T1000 (cell line): Measurements from ENCODE around the gene TXNDC15.
A peak's percentile ranks its signal among the peaks of the same experiment; 100 is the strongest.
"Not testable (repeated sequence)": the region's sequence is repeated elsewhere in the genome, so short reads cannot be mapped to it uniquely, and the experiment has no call there.

Experiments used
- DNase-seq: peaks from one replicate; lab custom pipeline; 2025; ENCODE audit warnings: mixed read lengths; lab: John Stamatoyannopoulos, UW

TXNDC15 gene

GRCh38 chr5:134878403-134878802, 4.2 kb downstream of the TXNDC15 start:
- no peak for DNase-seq

DNA sequence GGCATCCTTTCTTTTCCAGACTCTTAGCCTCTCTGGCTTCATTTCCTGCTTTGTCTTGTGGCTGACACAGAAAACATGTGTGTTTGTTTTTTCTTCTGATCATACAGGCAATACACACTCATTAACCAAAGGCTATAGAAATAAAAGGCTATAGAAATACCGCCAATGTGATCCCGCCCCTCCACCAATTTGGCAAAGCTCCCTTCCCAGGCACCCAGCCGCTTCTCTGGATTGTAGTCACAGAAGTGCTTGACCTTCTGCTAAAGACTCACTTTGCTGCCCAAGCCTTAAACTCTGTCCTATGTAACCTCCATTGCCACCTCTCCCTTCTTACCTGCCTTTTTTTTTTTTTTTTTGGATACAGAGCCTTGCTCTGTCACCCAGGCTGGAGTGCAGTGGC, 5.3 kb downstream of the TXNDC15 start:
- no peak for DNase-seq

GRCh38 chr5:134880937-134881336, 6.8 kb downstream of the TXNDC15 start:
- DNase-seq, result not testable (repeated sequence)

GRCh38 chr5:134881711-134882110, 7.5 kb downstream of the TXNDC15 start:
- not testable (repeated sequence) for DNase-seq

- DNase-seq, result no peak
These were observed 13.5 kb downstream of the TXNDC15 start for GRCh38 chr5:134887593-134888159.

DNA sequence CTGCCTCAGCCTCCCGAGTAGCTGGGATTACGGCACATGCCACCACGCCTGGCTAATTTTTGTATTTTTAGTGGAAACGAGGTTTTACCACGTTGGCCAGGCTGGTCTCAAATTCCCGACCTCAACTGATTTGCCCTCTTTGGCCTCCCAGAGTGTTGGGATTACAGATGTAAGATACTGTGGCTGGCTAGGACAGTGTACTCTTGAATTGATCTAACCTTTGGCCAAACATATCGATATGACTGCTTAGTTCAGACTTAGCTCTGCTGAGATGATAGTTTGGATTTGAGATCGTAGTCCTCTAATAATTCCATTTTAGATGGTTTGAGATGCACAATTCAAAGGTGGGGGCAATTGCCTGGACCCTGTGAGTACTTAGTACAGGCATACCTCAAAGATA, 15.2 kb downstream of the TXNDC15 start:
- DNase-seq, result no peak

DNA sequence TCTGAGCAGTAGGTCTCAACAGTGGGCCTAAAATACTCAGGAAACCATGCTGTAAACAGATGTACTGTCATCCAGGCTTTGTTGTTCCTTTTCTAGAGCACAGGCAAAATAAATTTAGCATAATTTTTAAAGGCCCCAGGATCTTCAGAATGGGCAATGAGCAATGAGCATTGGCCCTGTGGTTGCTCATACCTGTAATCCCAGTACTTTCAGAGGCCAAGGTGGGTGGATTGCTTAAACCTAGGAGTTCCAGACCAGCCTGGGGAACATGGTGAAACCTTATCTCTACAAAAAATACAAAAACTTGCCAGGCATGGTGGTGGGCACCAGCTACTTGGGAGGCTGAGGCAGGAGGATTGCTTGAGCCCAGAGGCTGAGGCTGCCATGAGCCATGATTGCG, 17.3 kb downstream of the TXNDC15 start:
- DNase-seq, result no peak

GRCh38 chr5:134892282-134892681, 18.1 kb downstream of the TXNDC15 start:
- DNase-seq, result no peak

- no peak for DNase-seq
These were observed 18.8 kb downstream of the TXNDC15 start for GRCh38 chr5:134892926-134893325.

- DNase-seq, result no peak
These were observed 19.8 kb downstream of the TXNDC15 start for GRCh38 chr5:134893748-134894505.

- no peak for DNase-seq
These were observed 28.1 kb downstream of the TXNDC15 start for GRCh38 chr5:134902071-134902801.

DNA sequence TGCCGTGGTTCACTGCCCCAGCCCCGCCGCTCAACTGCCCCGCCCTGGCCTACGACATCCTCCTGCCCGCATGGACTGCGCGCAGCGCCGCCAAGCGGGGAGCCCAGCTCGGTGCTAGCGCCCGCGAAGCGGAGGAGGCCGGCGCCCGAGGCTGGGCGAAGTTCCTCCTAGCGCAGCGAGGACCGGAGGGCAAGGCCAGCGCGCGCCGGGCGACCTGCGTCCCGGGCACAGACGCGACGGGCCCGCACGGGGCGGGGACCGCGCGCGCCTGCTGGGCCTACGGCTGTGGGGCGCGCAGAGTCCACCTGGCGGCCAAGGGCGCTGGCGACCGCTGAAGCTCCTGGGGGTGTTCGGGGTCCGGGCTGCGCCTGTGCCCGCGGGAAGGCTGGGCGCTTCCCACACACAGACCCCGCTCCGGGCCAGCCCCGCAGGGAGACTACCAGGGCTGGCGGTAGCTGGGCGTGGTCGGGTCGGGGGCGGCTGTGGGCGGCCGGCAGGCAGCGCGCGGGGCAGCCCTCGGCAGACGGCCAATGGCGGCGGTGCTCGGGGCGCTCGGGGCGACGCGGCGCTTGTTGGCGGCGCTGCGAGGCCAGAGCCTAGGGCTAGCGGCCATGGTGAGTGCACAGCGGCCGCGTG, 30.6 kb downstream of the TXNDC15 start, which contains the start of gene PCBD2:
Gene PCBD2, plus strand, starts transcription at position 522 of the 636 bp plus-strand sequence. Its CDS starts 9 bp downstream, at position 531.
- peak; percentile 86 for DNase-seq

GRCh38 chr5:134905246-134905996, 31.2 kb downstream of the TXNDC15 start:
- peak; percentile 46 for DNase-seq

- no peak for DNase-seq
These were observed 32.6 kb downstream of the TXNDC15 start for GRCh38 chr5:134906811-134907210.

DNA sequence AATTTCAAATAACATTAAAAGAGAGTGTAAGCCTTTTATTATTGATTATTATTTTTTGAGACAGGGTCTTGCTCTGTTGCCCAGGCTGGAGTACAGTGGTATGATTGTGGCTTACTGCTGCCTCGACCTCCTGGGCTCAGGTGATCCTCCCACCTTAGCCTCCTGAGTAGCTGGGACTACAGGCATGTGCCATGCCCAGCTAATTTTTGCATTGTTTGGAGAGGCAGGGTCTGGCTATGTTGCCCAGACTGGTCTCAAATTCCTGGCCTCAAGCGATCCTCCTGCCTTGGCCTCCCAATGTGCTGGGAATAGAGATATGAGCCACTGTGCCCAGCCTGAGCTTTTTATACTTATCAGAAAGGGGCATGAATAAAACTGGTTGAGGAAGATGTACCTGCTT, 36.6 kb downstream of the TXNDC15 start:
- DNase-seq, result not testable (repeated sequence)

- no peak for DNase-seq
These were observed 37.4 kb downstream of the TXNDC15 start for GRCh38 chr5:134911285-134912206.

DNA sequence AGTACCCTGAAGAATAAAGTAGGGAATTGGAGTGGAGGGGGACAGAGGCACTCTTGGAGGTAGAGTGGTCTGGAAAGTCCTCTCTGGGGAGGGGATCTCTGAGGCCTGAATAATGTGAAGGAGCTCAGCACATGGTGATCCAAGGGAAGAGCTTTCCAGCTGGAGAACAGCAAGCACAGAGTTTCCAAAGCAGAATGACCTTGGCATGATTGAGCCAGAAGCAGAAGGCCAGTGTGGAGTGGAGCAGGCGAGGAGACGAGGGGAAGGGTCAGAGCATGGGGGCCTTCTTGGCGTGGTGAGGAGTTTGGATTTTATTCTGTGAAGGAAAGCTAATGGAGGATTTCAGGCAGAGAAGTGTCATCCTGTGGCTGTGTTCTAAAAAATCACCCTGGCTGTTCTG, 39.1 kb downstream of the TXNDC15 start:
- DNase-seq, result no peak

DNA sequence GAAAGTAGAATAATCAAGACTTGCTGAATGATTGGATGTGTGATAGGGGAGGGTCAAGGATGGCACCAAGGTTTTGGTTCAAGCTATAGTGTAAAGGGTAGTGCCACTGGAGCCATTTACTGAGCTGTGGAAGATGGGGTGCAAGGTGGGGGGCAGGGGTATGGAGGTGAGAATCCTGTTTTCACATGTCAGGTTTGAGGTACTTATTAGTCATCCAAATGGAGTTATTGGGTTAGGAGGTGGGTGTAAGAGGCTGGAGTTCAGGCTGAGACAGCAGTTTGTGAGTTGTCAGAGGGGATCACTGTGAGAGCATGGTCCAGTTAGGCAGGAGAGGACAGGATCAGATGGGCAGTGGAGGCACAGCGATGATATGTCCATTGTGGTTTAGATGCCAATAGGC, 39.6 kb downstream of the TXNDC15 start:
- DNase-seq, result no peak

GRCh38 chr5:134917070-134917815, 43.1 kb downstream of the TXNDC15 start:
- DNase-seq, result no peak

GRCh38 chr5:134918861-134919260, 44.7 kb downstream of the TXNDC15 start:
- DNase-seq, result no peak
